Measurements from ENCODE around the gene LTBP4.
A peak's percentile ranks its signal among the peaks of the same experiment; 100 is the strongest.

The LTBP4 gene

GRCh38 chr19:40598918-40599307, 2.3 kb upstream of the LTBP4 start:
- DNase-seq: no peak

- no peak for DNase-seq
Measured at GRCh38 chr19:40599331-40599901, 1.8 kb upstream of the LTBP4 start.

- DNase-seq: no peak
Measured at GRCh38 chr19:40599902-40600569, 1.1 kb upstream of the LTBP4 start.

- DNase-seq: no peak
Measured at GRCh38 chr19:40600570-40601133, 517 bp upstream of the LTBP4 start.

- DNase-seq: no peak
Measured at GRCh38 chr19:40603071-40603388, 1.9 kb downstream of the LTBP4 start.

GRCh38 chr19:40603389-40604170, 2.4 kb downstream of the LTBP4 start:
- DNase-seq: peak; percentile 98

GRCh38 chr19:40604171-40604646, 3.0 kb downstream of the LTBP4 start:
- no peak for DNase-seq

GRCh38 chr19:40604647-40605215, 3.6 kb downstream of the LTBP4 start:
- DNase-seq: no peak

- peak; percentile 93 for DNase-seq
Measured at GRCh38 chr19:40605216-40605971, 4.2 kb downstream of the LTBP4 start.

- no peak for DNase-seq
Measured at GRCh38 chr19:40607311-40608239, 6.4 kb downstream of the LTBP4 start.

- no peak for DNase-seq
Measured at GRCh38 chr19:40608240-40608621, 7.1 kb downstream of the LTBP4 start.

- DNase-seq: no peak
Measured at GRCh38 chr19:40608957-40609356, 7.8 kb downstream of the LTBP4 start.

- DNase-seq: peak; percentile 97
Measured at GRCh38 chr19:40609561-40610395, 8.6 kb downstream of the LTBP4 start.

- DNase-seq: peak; percentile 78
Measured at GRCh38 chr19:40610396-40611064, 9.4 kb downstream of the LTBP4 start.

- peak; percentile 44 for DNase-seq
Measured at GRCh38 chr19:40611096-40611495, 9.9 kb downstream of the LTBP4 start.

GRCh38 chr19:40611900-40612698, 10.9 kb downstream of the LTBP4 start:
- no peak for DNase-seq

- DNase-seq: peak; percentile 80
Measured at GRCh38 chr19:40612831-40613689, 11.9 kb downstream of the LTBP4 start.

Measured in activated CD4-positive, alpha-beta T cell treated with anti-CD3 and anti-CD28 coated beads, Interleukin-10, Interleukin-2, amounts not matched to agents 100 ng/mL and 50 ng/mL, durations not matched to agents 16 hours and 8 hours (primary cell).